ENCODE data around the gene PDE6G. TPM values are rescaled to one million over a fixed set of nuclear protein-coding genes. Genes with fewer than 3 reads are reported as not detected.

PDE6G gene
- total and polyA plus RNA-seq, 2 donors (not counting 1 experiment from before 2014, with no cell fraction given), result 0.69 to 1.1 TPM

- peaks cover 0 to 2% of the 10 kb centered on the region in 2 experiments for H3K36me3 ChIP-seq (replicated peaks in 1 of 2; ENCODE audit: control extremely low read depth in 1 of 2, control insufficient read depth in 1 of 2, extremely low read depth in 1 of 2, insufficient read depth in 2 of 2, low read length in 1 of 2)
- ATAC-seq (ENCODE audit: low read depth) (no peak), DNase-seq (no peak)
- WGBS (ENCODE audit: insufficient coverage), result 48% methylated on average over 13 of the region's 18 CpGs
- peak overlapping the region; percentile 36 to 88 (median 77) for H3K4me3 ChIP-seq (ENCODE audit: control extremely low read depth in 1 of 5, extremely low read depth in 1 of 5, insufficient read depth in 1 of 5, low read depth in 2 of 5, low read length in 4 of 5)
- peak overlapping the region; percentile 85 for H2AFZ ChIP-seq (ENCODE audit: insufficient read depth, low read depth, low read length, poor library complexity, severe bottlenecking)
- H3K9ac ChIP-seq (ENCODE audit: low read length), result peak overlapping the region; percentile 89
- H3K27ac ChIP-seq (ENCODE audit: low read length in 2 of 2), result peak overlapping the region in 1 of 2 donors; percentile 81
- POLR2A ChIA-PET, result interaction anchor here (0.6 kb wide), 1 partner anchor 70 kb away, joined by 3 read pairs; no protein-coding TSS in a partner anchor
- Mint-ChIP-seq H3K27me3 (no peaks in the 10 kb centered on the region), H3K27ac (peak overlapping the region; percentile 88), H3K9me3 (ENCODE audit: insufficient read depth) (no peaks in the 10 kb centered on the region), H3K4me1 (peaks cover 23% of the 10 kb centered on the region), H3K4me3 (peak overlapping the region; percentile 95)
- peaks cover 11 to 25% of the 10 kb centered on the region in 2 donors for H3K4me1 ChIP-seq (ENCODE audit: control insufficient read depth in 2 of 2, insufficient read depth in 2 of 2, low read length in 2 of 2)
- TF ChIP-seq CTCF (IDR thresholded peaks at IDR 0.05) (no peak), EZH2 (IDR thresholded peaks at IDR 0.05; ENCODE audit: borderline replicate concordance, insufficient read depth, low read depth, low read length, poor library complexity, severe bottlenecking) (no peak)
- peaks cover 22% of the 10 kb centered on the region for H4K20me1 ChIP-seq (ENCODE audit: control insufficient read depth, insufficient read depth, low read length, poor library complexity, severe bottlenecking)
- peak overlapping the region; percentile 87 for H3K4me2 ChIP-seq (replicated peaks; ENCODE audit: low read depth, low read length, poor library complexity, severe bottlenecking)
- intact Hi-C loops (cut with micrococcal nuclease), result no loop called here
- CTCF ChIA-PET, result no interaction called here
- no peaks in the 10 kb centered on the region for H3K27me3 ChIP-seq (replicated peaks in 1 of 4; ENCODE audit: control extremely low read depth in 1 of 4, control insufficient read depth in 3 of 4, insufficient read depth in 4 of 4, low read length in 3 of 4)
- H3K9me3 ChIP-seq (ENCODE audit: control extremely low read depth in 1 of 3, control insufficient read depth in 2 of 3, insufficient read depth in 1 of 3, low read length in 2 of 3), result no peaks in the 10 kb centered on the region
- peaks cover 50% of the 10 kb centered on the region for H3K79me2 ChIP-seq (ENCODE audit: control insufficient read depth, insufficient read depth, low read length)
Measured at GRCh38 chr17:81635973-81636504, 20.3 kb downstream of the PDE6G start.

GRCh38 chr17:81635431-81635830, 20.9 kb downstream of the PDE6G start:
- TF ChIP-seq EZH2 (IDR thresholded peaks at IDR 0.05; ENCODE audit: borderline replicate concordance, insufficient read depth, low read depth, low read length, poor library complexity, severe bottlenecking) (no peak), CTCF (IDR thresholded peaks at IDR 0.05) (no peak)
- peaks cover 0 to 2% of the 10 kb centered on the region in 2 experiments for H3K36me3 ChIP-seq (replicated peaks in 1 of 2; ENCODE audit: control extremely low read depth in 1 of 2, control insufficient read depth in 1 of 2, extremely low read depth in 1 of 2, insufficient read depth in 2 of 2, low read length in 1 of 2)
- H3K27ac ChIP-seq (ENCODE audit: low read length in 2 of 2), result no peak overlapping the region
- Mint-ChIP-seq H3K4me1 (peaks cover 23% of the 10 kb centered on the region), H3K27me3 (no peaks in the 10 kb centered on the region), H3K9me3 (ENCODE audit: insufficient read depth) (no peaks in the 10 kb centered on the region), H3K4me3 (peak overlapping the region; percentile 95), H3K27ac (peak overlapping the region; percentile 60)
- no peak overlapping the region for H3K4me3 ChIP-seq (ENCODE audit: control extremely low read depth in 1 of 5, extremely low read depth in 1 of 5, insufficient read depth in 1 of 5, low read depth in 2 of 5, low read length in 4 of 5)
- no peaks in the 10 kb centered on the region for H3K9me3 ChIP-seq (ENCODE audit: control extremely low read depth in 1 of 3, control insufficient read depth in 2 of 3, insufficient read depth in 1 of 3, low read length in 2 of 3)
- intact Hi-C loops (cut with micrococcal nuclease), result no loop called here
- DNase-seq (no peak), ATAC-seq (ENCODE audit: low read depth) (no peak)
- H3K27me3 ChIP-seq (replicated peaks in 1 of 4; ENCODE audit: control extremely low read depth in 1 of 4, control insufficient read depth in 3 of 4, insufficient read depth in 4 of 4, low read length in 3 of 4), result no peaks in the 10 kb centered on the region
- H3K79me2 ChIP-seq (ENCODE audit: control insufficient read depth, insufficient read depth, low read length), result peaks cover 53% of the 10 kb centered on the region
- WGBS (ENCODE audit: insufficient coverage), result 90% methylated on average over 5 of the region's 5 CpGs
- peaks cover 22% of the 10 kb centered on the region for H4K20me1 ChIP-seq (ENCODE audit: control insufficient read depth, insufficient read depth, low read length, poor library complexity, severe bottlenecking)
- peaks cover 11 to 25% of the 10 kb centered on the region in 2 donors for H3K4me1 ChIP-seq (ENCODE audit: control insufficient read depth in 2 of 2, insufficient read depth in 2 of 2, low read length in 2 of 2)
- H2AFZ ChIP-seq (ENCODE audit: insufficient read depth, low read depth, low read length, poor library complexity, severe bottlenecking), result no peak overlapping the region
- ChIA-PET POLR2A (interaction anchor here (0.6 kb wide), 1 partner anchor 69 kb away, joined by 3 read pairs; no protein-coding TSS in a partner anchor), CTCF (no interaction called here)
- peak overlapping the region; percentile 89 for H3K9ac ChIP-seq (ENCODE audit: low read length)
- peak overlapping the region; percentile 87 for H3K4me2 ChIP-seq (replicated peaks; ENCODE audit: low read depth, low read length, poor library complexity, severe bottlenecking)
